Mammary epithelial cell (primary cell): ENCODE measurements around the gene NTN1.

Source experiments
- EZH2 ChIP-seq: IDR thresholded peaks from 2 replicates; pipeline ENCODE4 v1.6.1; 2012; ENCODE audit warnings: low read length, inconsistent platforms, borderline replicate concordance
- TF ChIP-seq, protein P1 (sequence below), 2 donors: IDR thresholded peaks in 1 of 2; conservative IDR thresholded peaks in 1 of 2; 2 replicates each; pipeline ENCODE4 v1.5.1; 2011 to 2012; ENCODE audit warnings: inconsistent platforms in 2 of 2, low read length in 2 of 2, mild to moderate bottlenecking in 2 of 2, control low read depth in 1 of 2, low read depth in 1 of 2; ENCODE audit not compliant: insufficient read depth in 1 of 2; ENCODE audit errors: extremely low read depth in 1 of 2

DNA sequence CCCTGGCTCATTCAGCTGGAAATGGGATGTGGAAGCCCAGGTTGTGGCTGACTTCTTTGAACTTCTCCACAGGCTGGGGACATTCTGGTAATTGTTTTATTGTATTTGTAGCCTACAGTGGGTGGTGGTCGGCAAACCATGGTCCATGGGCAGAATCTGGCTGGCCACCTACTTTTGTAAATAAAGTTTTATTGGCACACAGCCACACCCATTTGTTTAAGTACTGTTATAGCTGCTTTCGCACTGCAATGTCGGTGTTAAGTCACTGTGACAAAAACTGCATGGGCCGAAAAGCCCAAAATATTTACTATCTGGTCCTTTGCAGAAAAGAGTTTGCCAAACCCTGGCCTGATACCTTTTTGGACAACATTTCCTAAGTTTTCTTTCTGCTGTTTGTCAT, 86.2 kb downstream of the NTN1 start:
- TF ChIP-seq EZH2 = no peak
- TF ChIP-seq, protein P1, sequence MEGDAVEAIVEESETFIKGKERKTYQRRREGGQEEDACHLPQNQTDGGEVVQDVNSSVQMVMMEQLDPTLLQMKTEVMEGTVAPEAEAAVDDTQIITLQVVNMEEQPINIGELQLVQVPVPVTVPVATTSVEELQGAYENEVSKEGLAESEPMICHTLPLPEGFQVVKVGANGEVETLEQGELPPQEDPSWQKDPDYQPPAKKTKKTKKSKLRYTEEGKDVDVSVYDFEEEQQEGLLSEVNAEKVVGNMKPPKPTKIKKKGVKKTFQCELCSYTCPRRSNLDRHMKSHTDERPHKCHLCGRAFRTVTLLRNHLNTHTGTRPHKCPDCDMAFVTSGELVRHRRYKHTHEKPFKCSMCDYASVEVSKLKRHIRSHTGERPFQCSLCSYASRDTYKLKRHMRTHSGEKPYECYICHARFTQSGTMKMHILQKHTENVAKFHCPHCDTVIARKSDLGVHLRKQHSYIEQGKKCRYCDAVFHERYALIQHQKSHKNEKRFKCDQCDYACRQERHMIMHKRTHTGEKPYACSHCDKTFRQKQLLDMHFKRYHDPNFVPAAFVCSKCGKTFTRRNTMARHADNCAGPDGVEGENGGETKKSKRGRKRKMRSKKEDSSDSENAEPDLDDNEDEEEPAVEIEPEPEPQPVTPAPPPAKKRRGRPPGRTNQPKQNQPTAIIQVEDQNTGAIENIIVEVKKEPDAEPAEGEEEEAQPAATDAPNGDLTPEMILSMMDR (conservative IDR thresholded peaks at IDR 0.05 in 1 of 2, IDR thresholded peaks at IDR 0.05 in 1 of 2; ENCODE audit: extremely low read depth in 1 of 2, insufficient read depth in 1 of 2, low read depth in 1 of 2, low read length in 2 of 2) = no peak
